ENCODE results near the gene ZDHHC11.
"Not testable (repeated sequence)": the region's sequence is repeated elsewhere in the genome, so short reads cannot be mapped to it uniquely, and the experiment has no call there.

The ZDHHC11 gene

DNA sequence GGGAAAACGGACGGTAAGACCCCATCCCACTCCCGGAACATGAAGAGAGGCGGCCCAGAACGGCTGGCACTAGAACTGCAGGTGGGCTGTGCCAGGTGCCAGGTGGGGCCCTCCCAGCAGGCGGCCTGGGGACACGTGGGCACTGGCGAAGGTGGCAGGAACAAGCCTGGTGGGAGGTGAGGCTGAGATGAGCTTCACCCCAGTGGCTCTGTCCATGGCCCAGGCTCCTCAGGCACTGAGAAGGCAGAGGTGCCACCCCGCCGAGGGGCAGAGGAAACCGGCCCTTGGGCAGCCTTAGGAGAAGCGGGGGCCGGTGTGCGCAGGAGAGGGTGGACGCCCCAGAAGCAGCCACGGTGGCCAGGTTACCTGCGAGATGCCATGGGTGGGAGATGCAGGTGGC lies 70.2 kb downstream of the ZDHHC11 start:
- not testable (repeated sequence) for H3K27ac ChIP-seq; DNase-seq (ENCODE audit: low read depth, low spot score)

- DNase-seq (ENCODE audit: low read depth, low spot score); H3K27ac ChIP-seq: not testable (repeated sequence)
Observed at GRCh38 chr5:778967-779366, 71.8 kb downstream of the ZDHHC11 start.

DNA sequence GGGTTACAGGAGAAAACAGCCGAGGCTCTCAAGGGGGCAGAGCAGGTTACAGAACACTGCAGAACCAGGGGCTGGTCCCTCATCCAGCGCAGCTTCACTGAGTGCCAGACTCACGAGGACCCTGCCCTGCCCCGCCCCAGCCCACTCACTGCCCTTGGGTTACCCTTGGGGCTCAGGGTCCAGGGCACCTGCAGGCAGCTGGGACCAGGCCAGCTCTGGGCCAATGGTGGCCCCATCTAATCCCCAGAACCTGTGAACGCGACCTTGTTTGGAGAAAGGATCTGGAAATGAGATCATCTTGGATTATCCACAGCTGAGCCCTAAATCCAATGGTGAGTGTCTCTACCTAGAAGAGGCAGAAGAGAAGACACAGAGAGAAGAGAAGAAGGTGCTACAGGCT lies 72.4 kb downstream of the ZDHHC11 start:
- not testable (repeated sequence) for H3K27ac ChIP-seq; DNase-seq (ENCODE audit: low read depth, low spot score)

DNA sequence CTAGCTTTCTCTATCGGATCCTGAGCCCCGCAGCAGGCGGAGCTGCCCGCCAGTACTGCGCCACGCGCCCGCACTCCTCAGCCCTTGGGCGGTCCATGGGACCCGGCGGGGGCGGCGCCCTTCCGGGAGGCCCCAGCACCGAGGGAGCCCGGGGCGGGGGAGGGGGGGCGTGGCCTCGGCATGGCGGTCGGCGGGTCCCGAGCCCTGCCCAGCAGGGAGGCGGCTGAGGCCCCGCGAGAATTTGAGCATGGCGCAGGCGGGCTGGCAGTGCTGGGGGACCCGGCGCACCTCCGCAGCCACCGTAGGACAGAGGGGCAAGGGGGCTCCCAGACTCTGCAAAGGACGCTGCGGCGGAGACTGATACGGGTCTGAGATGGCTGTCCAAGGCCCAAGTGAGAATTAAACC lies 73.0 kb downstream of the ZDHHC11 start:
- H3K27ac ChIP-seq = no peak overlapping the region

GRCh38 chr5:776862-777711 lies 73.7 kb downstream of the ZDHHC11 start:
- DNase-seq (ENCODE audit: low read depth, low spot score) = no peak
- no peak overlapping the region for H3K27ac ChIP-seq

More for the DNA sequence above, 73.0 kb downstream of the ZDHHC11 start:
- DNase-seq (ENCODE audit: low read depth, low spot score) = no peak

GRCh38 chr5:775961-776861 lies 74.6 kb downstream of the ZDHHC11 start:
- H3K27ac ChIP-seq = no peak overlapping the region
- DNase-seq (ENCODE audit: low read depth, low spot score) = no peak

GRCh38 chr5:775595-775960 lies 75.2 kb downstream of the ZDHHC11 start:
- DNase-seq (ENCODE audit: low read depth, low spot score); H3K27ac ChIP-seq: not testable (repeated sequence)

DNA sequence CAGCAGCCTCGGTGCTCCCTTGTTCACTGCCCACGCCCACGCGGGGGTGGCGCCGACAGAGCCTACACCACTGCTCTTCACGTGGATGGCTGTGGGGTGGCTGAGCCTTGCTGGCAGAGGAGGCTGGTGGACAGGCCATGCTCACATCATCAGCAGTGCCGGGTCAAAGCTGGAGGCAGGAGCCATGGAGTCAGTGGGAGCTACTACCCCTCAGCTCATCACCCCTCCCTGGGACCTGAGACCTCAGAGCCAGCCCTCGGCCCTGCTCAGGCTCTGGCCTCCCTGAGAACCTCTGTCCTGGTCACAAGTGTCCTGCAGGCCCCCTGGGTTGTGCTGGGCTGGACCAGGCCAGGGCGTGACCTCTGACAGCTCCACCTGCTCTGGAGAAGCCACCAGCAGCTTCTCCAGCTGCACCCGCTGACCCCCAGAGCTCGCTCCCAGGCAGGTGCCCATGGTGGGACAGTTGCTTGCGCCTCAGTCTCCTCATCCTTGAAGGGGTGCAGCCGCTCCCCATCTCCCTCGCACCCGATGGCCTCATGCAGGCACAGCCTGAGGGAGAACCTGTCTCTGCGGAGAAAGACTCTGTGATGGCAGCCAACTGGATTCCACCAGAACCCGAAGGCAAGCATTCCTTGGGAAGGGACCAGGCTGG lies 75.8 kb downstream of the ZDHHC11 start:
- not testable (repeated sequence) for DNase-seq (ENCODE audit: low read depth, low spot score); H3K27ac ChIP-seq

DNA sequence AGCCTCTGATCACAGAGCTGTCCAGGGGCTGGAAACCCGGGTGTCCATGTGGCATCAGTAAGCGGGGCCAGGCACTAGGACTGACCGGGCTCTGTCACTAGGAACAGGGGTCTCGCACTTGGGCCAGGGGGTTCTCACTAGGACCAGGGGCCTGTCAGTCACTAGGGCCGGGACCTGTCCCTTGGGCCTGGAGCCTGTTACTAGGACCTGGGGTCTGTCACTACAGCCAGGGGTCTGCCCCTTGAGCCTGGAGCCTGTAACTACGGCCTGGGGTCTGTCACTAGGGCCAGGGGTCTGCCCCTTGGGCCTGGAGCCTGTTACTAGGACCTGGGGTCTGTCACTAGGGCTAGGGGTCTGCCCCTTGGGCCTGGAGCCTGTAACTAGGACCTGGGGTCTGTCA lies 76.5 kb downstream of the ZDHHC11 start:
- DNase-seq (ENCODE audit: low read depth, low spot score); H3K27ac ChIP-seq: not testable (repeated sequence)

- no peak overlapping the region for H3K27ac ChIP-seq
- DNase-seq (ENCODE audit: low read depth, low spot score) = no peak
Observed at GRCh38 chr5:773517-774264, 77.1 kb downstream of the ZDHHC11 start.

DNA sequence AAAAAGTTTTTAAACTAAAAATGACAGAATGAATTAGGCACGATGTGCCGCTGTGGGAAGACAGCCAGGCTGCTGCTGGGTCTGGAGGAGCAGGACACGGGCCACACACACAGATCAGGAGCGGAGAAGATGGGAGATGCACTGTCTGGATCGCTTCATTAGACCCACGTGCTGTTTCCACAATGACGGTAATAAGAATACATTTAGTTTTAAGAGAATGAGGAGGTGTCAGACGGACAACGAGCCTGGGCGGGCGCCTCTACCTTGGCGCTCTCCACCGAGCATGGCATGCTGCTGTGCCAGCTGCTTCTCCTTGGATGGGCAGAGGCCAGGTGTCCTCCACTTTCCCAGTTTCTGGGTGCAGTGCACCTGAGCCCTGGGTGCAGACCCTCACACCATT lies 77.9 kb downstream of the ZDHHC11 start:
- not testable (repeated sequence) for DNase-seq (ENCODE audit: low read depth, low spot score); H3K27ac ChIP-seq

DNA sequence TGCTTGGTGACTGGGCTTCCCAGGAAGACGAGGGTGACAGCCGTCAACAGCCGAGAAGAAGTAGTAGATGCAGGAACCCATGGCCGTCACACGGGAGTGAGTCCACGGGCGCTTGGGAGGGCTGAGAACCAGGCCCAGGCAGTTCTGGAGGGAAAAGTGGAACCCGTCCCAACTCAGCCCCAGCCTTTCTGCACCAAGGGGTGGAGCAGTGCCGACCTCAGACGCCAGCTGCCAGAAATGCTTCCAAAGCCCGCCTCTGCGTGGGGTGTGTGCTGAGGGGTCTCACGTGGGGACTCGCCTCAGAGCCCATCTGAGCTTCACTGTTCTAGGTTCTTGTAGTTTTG lies 78.3 kb downstream of the ZDHHC11 start:
- H3K27ac ChIP-seq = not testable (repeated sequence)

DNA sequence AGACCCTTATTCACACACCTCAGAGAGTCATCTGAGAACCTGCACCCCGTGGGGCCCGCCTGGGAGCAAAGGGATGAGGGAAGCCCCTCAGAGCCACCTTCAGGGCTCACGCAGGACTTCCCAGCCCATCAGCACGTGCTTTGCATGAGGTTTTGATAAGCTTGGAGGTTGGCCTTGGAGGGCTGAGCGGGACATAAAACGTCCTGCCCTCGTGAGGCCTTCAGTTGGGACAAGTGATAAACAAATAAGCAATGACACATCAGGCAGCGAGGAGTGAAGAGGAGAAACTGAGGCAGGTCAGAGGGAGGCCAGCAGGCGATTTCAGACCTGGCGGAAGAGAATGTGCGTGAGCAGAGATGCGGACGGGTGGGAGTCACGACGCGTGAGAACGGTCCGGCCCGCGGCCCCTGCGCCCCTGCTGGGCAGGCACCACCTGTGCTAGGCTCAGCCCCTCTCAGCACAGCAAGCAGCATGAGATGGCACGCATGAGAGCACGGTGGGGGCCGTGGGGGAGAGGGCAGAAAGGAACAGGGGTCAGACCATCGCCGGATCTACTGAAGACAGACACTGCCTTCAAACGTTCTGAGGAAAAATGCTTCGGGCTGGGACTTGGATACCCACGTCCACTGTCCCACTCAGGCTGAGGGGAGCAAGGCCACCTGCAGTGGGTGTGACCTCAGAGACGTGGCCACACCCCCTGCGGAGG lies 78.8 kb downstream of the ZDHHC11 start:
- not testable (repeated sequence) for DNase-seq (ENCODE audit: low read depth, low spot score); H3K27ac ChIP-seq

More for the DNA sequence above, 78.3 kb downstream of the ZDHHC11 start:
- DNase-seq (ENCODE audit: low read depth, low spot score) = not testable (repeated sequence)

GRCh38 chr5:771087-771781 lies 79.6 kb downstream of the ZDHHC11 start:
- H3K27ac ChIP-seq; DNase-seq (ENCODE audit: low read depth, low spot score): not testable (repeated sequence)

DNA sequence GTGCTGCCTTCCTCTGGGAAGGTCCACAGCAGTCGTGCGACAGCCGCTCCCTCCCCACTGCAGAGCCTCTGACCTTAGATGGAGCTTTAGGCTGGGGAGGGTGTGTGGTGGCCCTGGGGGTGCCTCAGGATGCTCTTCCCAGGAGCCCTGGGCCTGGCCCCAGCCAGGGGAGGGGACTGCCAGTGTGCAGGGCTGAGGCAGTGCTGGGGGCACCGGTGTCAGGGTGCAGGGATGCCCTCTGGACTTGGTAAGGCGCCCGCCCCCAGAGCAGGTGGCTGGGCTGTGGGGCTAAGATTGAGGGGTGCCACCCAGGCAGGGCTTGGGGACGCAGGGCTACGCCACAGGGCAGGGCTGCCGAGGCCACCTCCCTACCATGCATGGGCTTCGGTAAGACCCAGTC lies 80.2 kb downstream of the ZDHHC11 start:
- not testable (repeated sequence) for DNase-seq (ENCODE audit: low read depth, low spot score); H3K27ac ChIP-seq

- DNase-seq (ENCODE audit: low read depth, low spot score); H3K27ac ChIP-seq: not testable (repeated sequence)
Observed at GRCh38 chr5:769485-770145, 81.2 kb downstream of the ZDHHC11 start.

GRCh38 chr5:766666-767431 lies 83.9 kb downstream of the ZDHHC11 start:
- H3K27ac ChIP-seq = no peak overlapping the region
- no peak for DNase-seq (ENCODE audit: low read depth, low spot score)

Data from epithelial cell of prostate (primary cell).